H1 (cell line): Measurements from ENCODE around the gene SCYL3. TPM values are rescaled to one million over a fixed set of nuclear protein-coding genes. Genes with fewer than 3 reads are reported as not detected.

Experiments used
- CTCF ChIA-PET: fragments of 300-600 bp; sonication (Branson Sonifier 250); formaldehyde crosslinking; loops from one replicate; lab custom pipeline; 2021; ENCODE audit not compliant: partially characterized antibody; lab: Charles Lee
- POLR2A ChIA-PET: fragments of 300-600 bp; sonication (Branson Sonifier 250); formaldehyde crosslinking; loops from one replicate; lab custom pipeline; 2021; ENCODE audit warnings: inconsistent platforms; ENCODE audit not compliant: partially characterized antibody; lab: Charles Lee
- DNase-seq, 2 experiments: peaks; one replicate each; pipeline versions ENCODE4 v3.0.0 to v3.0.0-alpha.2; 2010 to 2022; ENCODE audit warnings: low spot score in 2 of 2, low read depth in 1 of 2, mixed read lengths in 1 of 2
- FAIRE-seq: peaks from 2 replicates; lab custom pipeline; 2011; peaks lifted over from hg19 to GRCh38; lab: Jason Lieb, UNC
- H2AFZ ChIP-seq: 2 replicates; pipeline ENCODE4 v1.8.1; 2012; ENCODE audit warnings: low read length, inconsistent platforms
- H2AK5ac ChIP-seq: 2 replicates; pipeline ENCODE4 v1.6.1; 2013; ENCODE audit warnings: low read depth, low read length
- H2BK120ac ChIP-seq: replicated peaks from 2 replicates; pipeline ENCODE3; 2013; ENCODE audit warnings: low read depth, low read length, inconsistent platforms
- H2BK12ac ChIP-seq: 2 replicates; pipeline ENCODE4 v1.6.1; 2013; ENCODE audit warnings: low read depth, low read length
- H2BK15ac ChIP-seq: 2 replicates; pipeline ENCODE4 v1.6.1; 2013; ENCODE audit warnings: low read length
- H2BK20ac ChIP-seq: 2 replicates; pipeline ENCODE4 v1.6.1; 2013; ENCODE audit warnings: low read length
- H2BK5ac ChIP-seq: 2 replicates; pipeline ENCODE4 v1.6.1; 2013; ENCODE audit warnings: low read depth, low read length
- H3K14ac ChIP-seq: 2 replicates; pipeline ENCODE4 v1.6.1; 2013; ENCODE audit warnings: inconsistent platforms; ENCODE audit not compliant: insufficient read length
- H3K18ac ChIP-seq: 2 replicates; pipeline ENCODE4 v1.6.1; 2013; ENCODE audit warnings: low read length; ENCODE audit errors: extremely low read depth
- H3K23ac ChIP-seq: 2 replicates; pipeline ENCODE4 v1.6.1; 2013; ENCODE audit warnings: inconsistent platforms; ENCODE audit not compliant: insufficient read length
- H3K23me2 ChIP-seq: 2 replicates; pipeline ENCODE4 v1.6.1; 2013; ENCODE audit warnings: low read depth, low read length
- H3K27ac ChIP-seq: 2 replicates; pipeline ENCODE4 v1.6.1; 2011; ENCODE audit warnings: low read depth, low read length, inconsistent platforms
- H3K27me3 ChIP-seq, 4 experiments: replicated peaks in 1 of 4; 1 replicate in 1 of 4; 2 replicates in 3 of 4; pipeline versions ENCODE4 v1.6.1 to v1.8.1; 2011 to 2013; ENCODE audit warnings: low read length in 3 of 4, mild to moderate bottlenecking in 3 of 4, inconsistent platforms in 2 of 4, mixed read lengths in 2 of 4, moderate library complexity in 1 of 4; ENCODE audit not compliant: control insufficient read depth in 3 of 4, insufficient read depth in 3 of 4; ENCODE audit errors: extremely low read depth in 1 of 4
- H3K36me3 ChIP-seq, 4 experiments: 2 replicates each; pipeline versions ENCODE4 v1.6.1 to v1.8.1; 2011 to 2013; ENCODE audit warnings: mild to moderate bottlenecking in 4 of 4, low read length in 3 of 4, moderate library complexity in 2 of 4, control low read depth in 1 of 4, inconsistent platforms in 1 of 4; ENCODE audit not compliant: insufficient read depth in 4 of 4, control insufficient read depth in 2 of 4
- H3K4ac ChIP-seq: replicated peaks from 2 replicates; pipeline ENCODE3; 2013; ENCODE audit warnings: low read length, low read depth, mixed read lengths, inconsistent platforms; ENCODE audit not compliant: insufficient read length
- H3K4me1 ChIP-seq, 4 experiments: replicated peaks in 1 of 4; 1 replicate in 1 of 4; 2 replicates in 3 of 4; pipeline versions ENCODE4 v1.6.1 to v1.8.1; 2011 to 2013; ENCODE audit warnings: low read length in 3 of 4, inconsistent platforms in 2 of 4, mixed read lengths in 1 of 4; ENCODE audit not compliant: insufficient read depth in 4 of 4, control insufficient read depth in 3 of 4
- H3K4me2 ChIP-seq, 2 experiments: 2 replicates each; pipeline versions ENCODE4 v1.6.1 to v1.8.1; 2011 to 2013; ENCODE audit warnings: low read depth in 2 of 2, low read length in 2 of 2, control low read depth in 1 of 2, inconsistent platforms in 1 of 2, mild to moderate bottlenecking in 1 of 2; ENCODE audit not compliant: insufficient read depth in 1 of 2
- H3K4me3 ChIP-seq, 4 experiments: fragments of 200-600, 300-600 bp in 1 of 4; sonication (generic), shearing (Covaris generic), sonication (Bioruptor Twin) in 1 of 4; 2 replicates each; pipeline versions ENCODE4 v1.5.1 to v1.8.1; 2011 to 2016; ENCODE audit warnings: low read length in 4 of 4, low read depth in 3 of 4, control low read depth in 2 of 4, inconsistent platforms in 2 of 4, mild to moderate bottlenecking in 2 of 4, mixed read lengths in 1 of 4, moderate library complexity in 1 of 4; ENCODE audit not compliant: insufficient read depth in 2 of 4; ENCODE audit errors: extremely low read depth in 1 of 4
- H3K56ac ChIP-seq: replicated peaks from 2 replicates; pipeline ENCODE3; 2013; ENCODE audit warnings: low read depth, mild to moderate bottlenecking, mixed read lengths, low read length, inconsistent platforms; ENCODE audit not compliant: insufficient read length
- H3K79me1 ChIP-seq: 2 replicates; pipeline ENCODE4 v1.6.1; 2013; ENCODE audit warnings: low read depth, low read length, control low read depth
- H3K79me2 ChIP-seq, 2 experiments: 2 replicates each; pipeline versions ENCODE4 v1.6.1 to v1.8.1; 2012 to 2013; ENCODE audit warnings: low read length in 2 of 2, mild to moderate bottlenecking in 2 of 2, inconsistent platforms in 1 of 2; ENCODE audit not compliant: insufficient read depth in 2 of 2, control insufficient read depth in 1 of 2
- H3K9ac ChIP-seq, 4 experiments: replicated peaks in 1 of 4; 1 replicate in 1 of 4; 2 replicates in 3 of 4; pipeline versions ENCODE4 v1.6.1 to v1.8.1; 2011 to 2013; ENCODE audit warnings: low read depth in 3 of 4, low read length in 3 of 4, control low read depth in 2 of 4, mild to moderate bottlenecking in 2 of 4, moderate library complexity in 2 of 4, inconsistent platforms in 1 of 4; ENCODE audit errors: extremely low read depth in 1 of 4
- H3K9me3 ChIP-seq, 2 experiments: 2 replicates each; pipeline versions ENCODE4 v1.6.1 to v1.8.1; 2012 to 2013; ENCODE audit warnings: mild to moderate bottlenecking in 2 of 2, moderate library complexity in 2 of 2, control low read depth in 1 of 2, inconsistent platforms in 1 of 2, low read depth in 1 of 2, low read length in 1 of 2, mixed read lengths in 1 of 2; ENCODE audit not compliant: insufficient read depth in 2 of 2
- H4K20me1 ChIP-seq, 2 experiments: replicated peaks in 1 of 2; 2 replicates each; pipeline versions ENCODE3 to v1.8.1; 2011 to 2013; ENCODE audit warnings: inconsistent platforms in 2 of 2, low read length in 2 of 2, mild to moderate bottlenecking in 1 of 2; ENCODE audit not compliant: insufficient read depth in 2 of 2, control insufficient read depth in 1 of 2
- H4K5ac ChIP-seq: 2 replicates; pipeline ENCODE4 v1.6.1; 2013; ENCODE audit warnings: low read length, low read depth, mixed read lengths, inconsistent platforms; ENCODE audit not compliant: insufficient read length
- H4K8ac ChIP-seq: 2 replicates; pipeline ENCODE4 v1.8.0; 2013; ENCODE audit warnings: mild to moderate bottlenecking, moderate library complexity, low read length, inconsistent platforms; ENCODE audit not compliant: insufficient read depth; ENCODE audit errors: extremely low read depth
- H4K91ac ChIP-seq: replicated peaks from 2 replicates; pipeline ENCODE3; 2013; ENCODE audit warnings: low read length, mixed read lengths, inconsistent platforms; ENCODE audit not compliant: insufficient read length
- CBX8 ChIP-seq: fragments of 300-800, 300-1000 bp; sonication (generic); IDR thresholded peaks from 2 replicates; pipeline ENCODE4 v1.7.1; 2016; ENCODE audit warnings: low read depth, low read length, borderline replicate concordance
- CTCF ChIP-seq, 3 experiments: IDR thresholded peaks; 1 replicate in 2 of 3; 2 replicates in 1 of 3; pipeline versions ENCODE4 v1.5.1 to v1.6.1; 2011; ENCODE audit warnings: low read length in 3 of 3, mild to moderate bottlenecking in 3 of 3, inconsistent platforms in 2 of 3, low read depth in 1 of 3, moderate library complexity in 1 of 3; ENCODE audit not compliant: insufficient read depth in 1 of 3; ENCODE audit errors: control extremely low read depth in 1 of 3
- RAD21 ChIP-seq, 2 experiments: IDR thresholded peaks in 1 of 2; conservative IDR thresholded peaks in 1 of 2; 2 replicates each; pipeline ENCODE4 v1.6.1; 2011; ENCODE audit warnings: low read depth in 2 of 2, low read length in 2 of 2, improper control_type of control experiment in 1 of 2, inconsistent platforms in 1 of 2, mild to moderate bottlenecking in 1 of 2, moderate library complexity in 1 of 2
- RNF2 ChIP-seq: fragments of 200-900, 300-1000 bp; sonication (generic); IDR thresholded peaks from 2 replicates; pipeline ENCODE4 v1.7.1; 2016; ENCODE audit warnings: borderline replicate concordance, low read depth, mild to moderate bottlenecking, antibody characterized with exemption, low read length; ENCODE audit not compliant: poor library complexity, severe bottlenecking; ENCODE audit errors: missing control alignments
- RXRA ChIP-seq: IDR thresholded peaks from 2 replicates; pipeline ENCODE4 v1.6.1; 2011; ENCODE audit warnings: low read depth, mild to moderate bottlenecking, low read length, moderate library complexity; ENCODE audit not compliant: insufficient read depth
- SRF ChIP-seq: IDR thresholded peaks from 2 replicates; pipeline ENCODE4 v1.6.1; 2011; ENCODE audit warnings: mild to moderate bottlenecking, low read depth, low read length, moderate library complexity
- WGBS, 2 experiments: shearing (Covaris generic) in 1 of 2; methylation state at CpG; one replicate each; pipeline versions ENCODE4 v1.1.6 to v1.1.7; 2013 to 2015; ENCODE audit warnings: low lambda C conversion rate in 2 of 2, mixed read lengths in 2 of 2, inconsistent platforms in 1 of 2, low coverage in 1 of 2, missing lambda C conversion rate in 1 of 2; ENCODE audit not compliant: insufficient replicate concordance in 2 of 2, insufficient coverage in 1 of 2, insufficient read length in 1 of 2; ENCODE audit errors: extremely low coverage in 1 of 2, missing lambda C conversion rate in 1 of 2; 5-methylcytosine and 5-hydroxymethylcytosine counted together
- polyA plus RNA-seq, 7 experiments: library from polyadenylated mRNA; depleted of rRNA in 3 of 7; stranded (reverse) in 5 of 7; unstranded in 2 of 7; fragments of >200 nt in 5 of 7; fragments of 200-250 nt in 2 of 7; gene quantifications; 1 replicate in 5 of 7; 2 replicates in 1 of 7; 4 replicates in 1 of 7; pipeline versions ENCODE4 v1.2.1 to v1.2.3, GENCODE V29; 2011 to 2013; ENCODE audit warnings: missing spikeins in 2 of 7, mixed read lengths in 2 of 7
- total RNA-seq: library from RNA; stranded (reverse); fragmentation: NEBNext Ultra II Directional; extraction: Animal tissue kit (Norgen Biotek cat#: 25700); gene quantifications from 2 replicates; pipeline ENCODE4 v1.2.1, GENCODE V29; 2021

Gene SCYL3
- total and polyA plus RNA-seq, 2 of the 8 experiments (the other 6 are each of a cell fraction or from before 2014, with no cell fraction given): 2.7 to 5.3 TPM

- Histone ChIP-seq H2AFZ (no peak overlapping the region), H3K18ac (no peak overlapping the region), H4K91ac (no peak overlapping the region), H4K20me1 (no peaks in the 10 kb centered on the region), H3K9ac (no peak overlapping the region), H3K4me1 (no peaks in the 10 kb centered on the region), H3K4me3 (no peak overlapping the region), H3K27me3 (no peaks in the 10 kb centered on the region), H2BK5ac (no peak overlapping the region), H3K14ac (no peak overlapping the region), H3K36me3 (no peaks in the 10 kb centered on the region), H3K4ac (no peak overlapping the region), H2BK12ac (no peak overlapping the region), H2BK15ac (no peak overlapping the region), H3K23ac (no peak overlapping the region), H4K8ac (no peak overlapping the region), H3K79me2 (no peaks in the 10 kb centered on the region), H3K27ac (no peak overlapping the region), H3K79me1 (no peaks in the 10 kb centered on the region), H3K56ac (no peak overlapping the region), H2BK120ac (no peak overlapping the region), H3K9me3 (no peaks in the 10 kb centered on the region), H2BK20ac (no peak overlapping the region), H3K4me2 (no peak overlapping the region), H4K5ac (no peak overlapping the region), H3K23me2 (no peaks in the 10 kb centered on the region), H2AK5ac (no peak overlapping the region)
- TF ChIP-seq CTCF (IDR thresholded peaks at IDR 0.05; ENCODE audit: control extremely low read depth in 1 of 3, insufficient read depth in 1 of 3, low read depth in 1 of 3, low read length in 3 of 3): peak in 2 of 3 experiments; percentile 43 to 62; a peak in 2 of 4 replicates
- TF ChIP-seq SRF: no peak
- TF ChIP-seq RXRA: no peak
- TF ChIP-seq RNF2: no peak
- TF ChIP-seq RAD21 (IDR thresholded peaks at IDR 0.05 in 1 of 2, conservative IDR thresholded peaks at IDR 0.05 in 1 of 2; ENCODE audit: low read depth in 2 of 2, low read length in 2 of 2): peak; percentile 76 to 87
- no peak for TF ChIP-seq CBX8
- FAIRE-seq (no peak), DNase-seq (no peak)
- ChIA-PET POLR2A (interaction anchor here (0.5 kb wide), 1 partner anchor 500 kb away, joined by 5 read pairs; no protein-coding TSS in a partner anchor), CTCF (interaction anchor here (0.6 to 2.2 kb wide), 21 partner anchors 9 to 1703 kb away, joined by 3 to 11 read pairs (median 4); no protein-coding TSS in a partner anchor)
- WGBS, 2 experiments: 35% methylated on average over 5 of the region's 6 CpGs; no CpG with 5 or more reads in 1 of the 2 experiments
Measured at GRCh38 chr1:169928438-169929209, 34.9 kb upstream of the SCYL3 start.
